Heart left ventricle (tissue), 16 donors: Measurements from ENCODE around the gene MYBL2. TPM values are rescaled to one million over a fixed set of nuclear protein-coding genes. Genes with fewer than 3 reads are reported as not detected.

Experiments
- ATAC-seq, 4 donors: fragments of 200-7000 bp; cut with Tn5 transposase; one replicate each; pipeline ENCODE4 v1.9.1; 2020 to 2022; ENCODE audit warnings: moderate library complexity in 4 of 4, mild to moderate bottlenecking in 3 of 4, moderate number of reproducible peaks in 1 of 4
- DNase-seq, 5 donors: peaks; one replicate each; pipeline ENCODE4 v3.0.0-alpha.2; 2020
- H3K27ac ChIP-seq, 12 donors: fragments of 200-600 bp; sonication (generic) in 4 of 12; one replicate each; pipeline versions ENCODE4 v1.5.0 to v1.8.0; 2016 to 2022; ENCODE audit warnings: mild to moderate bottlenecking in 2 of 12
- H3K27me3 ChIP-seq, 9 donors: fragments of 200-600 bp; sonication (generic) in 2 of 9; one replicate each; pipeline versions ENCODE4 v1.5.1 to v1.8.0; 2016 to 2022; ENCODE audit warnings: mild to moderate bottlenecking in 3 of 9
- H3K36me3 ChIP-seq, 9 donors: fragments of 200-600 bp; sonication (generic) in 2 of 9; one replicate each; pipeline versions ENCODE4 v1.5.0 to v1.8.0; 2018 to 2022; ENCODE audit warnings: mild to moderate bottlenecking in 2 of 9
- H3K4me1 ChIP-seq, 12 donors: fragments of 200-600 bp; sonication (generic) in 4 of 12; one replicate each; pipeline versions ENCODE4 v1.5.0 to v1.8.0; 2016 to 2022; ENCODE audit warnings: mild to moderate bottlenecking in 3 of 12
- H3K4me3 ChIP-seq, 12 donors: fragments of 200-600 bp; sonication (generic) in 4 of 12; one replicate each; pipeline versions ENCODE4 v1.5.0 to v1.8.0; 2017 to 2022; ENCODE audit warnings: mild to moderate bottlenecking in 9 of 12, moderate library complexity in 4 of 12
- H3K9me3 ChIP-seq, 12 donors: fragments of 200-600 bp; sonication (generic) in 4 of 12; one replicate each; pipeline versions ENCODE4 v1.5.0 to v1.8.0; 2016 to 2022; ENCODE audit warnings: mild to moderate bottlenecking in 1 of 12
- POLR2A ChIP-seq, 2 donors: fragments of 450-650 bp; IDR thresholded peaks; one replicate each; pipeline ENCODE4 v1.6.1; 2017; ENCODE audit warnings: antibody characterized with exemption in 2 of 2, mild to moderate bottlenecking in 2 of 2, moderate library complexity in 2 of 2
- WGBS, 4 donors: extraction: QIAGEN DNeasy Blood & Tissue Kit in 2 of 4; methylation state at CpG; one replicate each; pipeline versions ENCODE4 v1.1.5 to v1.1.7; 2013 to 2018; 5-methylcytosine and 5-hydroxymethylcytosine counted together
- intact Hi-C, 10 donors: fragments of 100-400 bp; cut with DNase I; formaldehyde crosslinking; loops; one replicate each; pipeline versions ENCODE4 v1.11.1 to v1.14.2; 2022
- polyA plus RNA-seq, 2 donors: library from polyadenylated mRNA; stranded (reverse); fragments of 200-250 nt; gene quantifications; one replicate each; pipeline ENCODE4 v1.2.3, GENCODE V29; 2013
- total RNA-seq, 9 donors: library from RNA; depleted of rRNA in 2 of 9; stranded (reverse); fragments of >200 nt in 2 of 9; fragmentation: NEBNext Ultra II Directional in 3 of 9; extraction: Animal tissue kit (Norgen Biotek cat#: 25700) in 3 of 9; gene quantifications; one replicate each; pipeline versions ENCODE4 v1.1.0 to v1.2.4, GENCODE V29; 2016 to 2023
- TF ChIP-seq, protein P1 (sequence below), 12 donors: fragments of 200-600 bp; sonication (generic) in 4 of 12; IDR thresholded peaks; one replicate each; pipeline versions ENCODE4 v1.5.0 to v1.8.0; 2018 to 2022; ENCODE audit warnings: antibody characterized with exemption in 12 of 12, mild to moderate bottlenecking in 5 of 12
- donor health status: ischemic (EF 13 %, LVEDD 7.1; RV severe dilation, severe dysfunction).
- donor health status: healthy with polysubstance abuse.
- donor health status: DM: no; HTN: yes; CAD: no.
- donor health status: DM: no; HTN: no; CAD: no.
- donor health status: ischemic (EF 25% LVEDD 6.9; RV normal size, moderate dysfunction).
- donor health status: ischemic (EF 25% LVEDD 5.7; RV mildly dilated, moderate dysfunction).
- donor health status: healthy.
- donor health status: DM: yes; HTN: yes; CAD: no.
- donor health status: ischemic (EF 35%, LVEDD 5.7; RV mildly dilated, moderate dysfunction).
- donor health status: nonischemic (EF 11% LVEDD 7.7; RV severe dilation, severe dysfunction).
- donor health status: DM: yes; HTN: yes; CAD: no.
- donor health status: PGD.
- donor health status: ischemic (EF 29% LVEDD 5.4; RV normal size, mild dysfunction).
- donor health status: nonischemic (EF 23%, LVEDD 6.1; RV moderate dilation, normal function).

MYBL2 gene
- total and polyA plus RNA-seq, 11 donors = 0.07 to 7.9 (median 0.17) TPM; not detected in 2

DNA sequence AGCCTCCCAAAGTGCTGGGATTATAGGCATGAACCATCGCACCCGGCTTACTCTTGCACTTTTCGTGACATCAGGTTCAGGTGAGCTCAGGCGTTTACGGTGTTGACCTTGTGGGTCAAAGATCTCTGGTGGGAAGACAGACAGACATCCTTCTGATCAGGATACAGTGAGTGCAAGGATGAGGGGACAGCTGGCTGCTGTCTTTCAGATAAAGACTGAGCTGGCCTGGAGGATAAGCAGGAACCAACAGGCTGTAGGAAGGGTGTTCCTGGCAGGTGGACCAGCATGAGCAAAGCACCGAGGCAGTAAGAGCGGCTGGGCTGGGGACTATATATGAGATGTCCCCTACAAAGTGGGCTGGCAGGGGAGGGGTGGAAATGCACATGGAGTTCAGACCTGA is 71.0 kb downstream of the MYBL2 start:
- intact Hi-C loops = no loop called here
- WGBS, 4 donors = 85 to 88% (median 87%) methylated on average over 7 of the region's 7 CpGs
- no peak overlapping the region for H3K27ac ChIP-seq
- no peak for ATAC-seq
- TF ChIP-seq POLR2A (IDR thresholded peaks at IDR 0.05) = no peak
- TF ChIP-seq, protein P1, sequence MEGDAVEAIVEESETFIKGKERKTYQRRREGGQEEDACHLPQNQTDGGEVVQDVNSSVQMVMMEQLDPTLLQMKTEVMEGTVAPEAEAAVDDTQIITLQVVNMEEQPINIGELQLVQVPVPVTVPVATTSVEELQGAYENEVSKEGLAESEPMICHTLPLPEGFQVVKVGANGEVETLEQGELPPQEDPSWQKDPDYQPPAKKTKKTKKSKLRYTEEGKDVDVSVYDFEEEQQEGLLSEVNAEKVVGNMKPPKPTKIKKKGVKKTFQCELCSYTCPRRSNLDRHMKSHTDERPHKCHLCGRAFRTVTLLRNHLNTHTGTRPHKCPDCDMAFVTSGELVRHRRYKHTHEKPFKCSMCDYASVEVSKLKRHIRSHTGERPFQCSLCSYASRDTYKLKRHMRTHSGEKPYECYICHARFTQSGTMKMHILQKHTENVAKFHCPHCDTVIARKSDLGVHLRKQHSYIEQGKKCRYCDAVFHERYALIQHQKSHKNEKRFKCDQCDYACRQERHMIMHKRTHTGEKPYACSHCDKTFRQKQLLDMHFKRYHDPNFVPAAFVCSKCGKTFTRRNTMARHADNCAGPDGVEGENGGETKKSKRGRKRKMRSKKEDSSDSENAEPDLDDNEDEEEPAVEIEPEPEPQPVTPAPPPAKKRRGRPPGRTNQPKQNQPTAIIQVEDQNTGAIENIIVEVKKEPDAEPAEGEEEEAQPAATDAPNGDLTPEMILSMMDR (IDR thresholded peaks at IDR 0.05) = no peak
- DNase-seq = no peak
- no peaks in the 10 kb centered on the region for H3K4me1 ChIP-seq
- H3K36me3 ChIP-seq = no peaks in the 10 kb centered on the region
- peaks cover 0 to 23% (median 0%) of the 10 kb centered on the region in 9 donors for H3K27me3 ChIP-seq
- H3K9me3 ChIP-seq = no peaks in the 10 kb centered on the region
- H3K4me3 ChIP-seq = no peak overlapping the region

DNA sequence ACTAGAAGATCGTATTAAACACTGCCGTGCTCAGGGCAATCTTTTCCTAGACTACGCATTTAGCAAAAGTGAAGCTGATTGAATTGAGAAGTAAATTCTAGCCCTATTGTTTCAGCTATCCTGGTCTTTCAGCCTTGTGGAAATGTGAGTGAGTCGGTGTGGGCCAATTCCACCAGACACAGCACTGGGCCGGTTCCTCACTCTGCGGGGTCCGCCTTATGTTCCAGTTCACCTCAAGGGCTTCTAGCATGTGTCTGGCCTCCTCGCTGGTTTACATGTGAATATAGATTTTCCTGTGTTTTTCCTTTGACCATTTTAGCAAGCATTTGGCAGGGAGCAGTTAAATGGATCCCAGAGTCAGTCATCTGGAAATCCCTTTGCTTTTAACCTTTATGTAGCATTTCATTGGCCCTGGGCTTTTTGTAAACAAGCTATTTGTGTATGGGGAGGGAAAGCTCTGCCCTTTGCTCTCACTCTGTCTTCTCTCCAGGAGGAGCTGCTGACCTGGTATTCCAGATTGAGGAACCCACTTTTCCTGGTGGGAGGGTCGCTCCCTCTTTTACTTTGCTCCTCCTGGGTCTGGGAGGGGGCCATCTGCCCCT is 72.3 kb downstream of the MYBL2 start:
- 88 to 92% (median 90%) methylated on average over 9 of the region's 9 CpGs for WGBS, 4 donors
- H3K27ac ChIP-seq = no peak overlapping the region
- intact Hi-C loops = no loop called here
- no peaks in the 10 kb centered on the region for H3K36me3 ChIP-seq
- ATAC-seq (no peak), DNase-seq (no peak)
- H3K9me3 ChIP-seq = no peaks in the 10 kb centered on the region
- H3K4me3 ChIP-seq = no peak overlapping the region
- peaks cover 0 to 19% (median 4%) of the 10 kb centered on the region in 9 donors for H3K27me3 ChIP-seq
- H3K4me1 ChIP-seq = no peaks in the 10 kb centered on the region
- TF ChIP-seq, protein P1 (IDR thresholded peaks at IDR 0.05) = no peak
- TF ChIP-seq POLR2A (IDR thresholded peaks at IDR 0.05) = no peak

GRCh38 chr20:43740642-43741041 is 73.7 kb downstream of the MYBL2 start:
- DNase-seq (no peak), ATAC-seq (no peak)
- no peak for TF ChIP-seq POLR2A (IDR thresholded peaks at IDR 0.05)
- TF ChIP-seq, protein P1 (IDR thresholded peaks at IDR 0.05) = no peak
- intact Hi-C loops = no loop called here
- Histone ChIP-seq H3K36me3 (no peaks in the 10 kb centered on the region), H3K4me3 (no peak overlapping the region), H3K9me3 (no peaks in the 10 kb centered on the region), H3K27me3 (peaks cover 0 to 19% (median 5%) of the 10 kb centered on the region in 9 donors), H3K27ac (no peak overlapping the region), H3K4me1 (peaks cover 0 to 8% (median 0%) of the 10 kb centered on the region in 12 donors)
- WGBS, 4 donors = 91 to 94% (median 92%) methylated on average over 3 of the region's 3 CpGs

GRCh38 chr20:43744151-43744611 is 77.3 kb downstream of the MYBL2 start:
- DNase-seq = no peak
- Histone ChIP-seq H3K27ac (no peak overlapping the region), H3K9me3 (no peaks in the 10 kb centered on the region), H3K36me3 (no peaks in the 10 kb centered on the region), H3K4me1 (peaks cover 0 to 8% (median 0%) of the 10 kb centered on the region in 12 donors), H3K4me3 (no peak overlapping the region), H3K27me3 (peaks cover 0 to 47% (median 5%) of the 10 kb centered on the region in 9 donors)
- 39 to 72% (median 41%) methylated on average over 7 to 9 of the region's 9 CpGs for WGBS, 4 donors
- intact Hi-C loops = no loop called here
- no peak for ATAC-seq
- TF ChIP-seq, protein P1 (IDR thresholded peaks at IDR 0.05) = no peak
- TF ChIP-seq POLR2A (IDR thresholded peaks at IDR 0.05) = no peak
